Stimulated activated naive CD8-positive, alpha-beta T cell treated with anti-CD3 and anti-CD28 coated beads, Interleukin-15, amount 100 ng/mL, for 72 hours (primary cell): ENCODE data around the gene TMEM52B.
"Not testable (repeated sequence)": the region's sequence is repeated elsewhere in the genome, so short reads cannot be mapped to it uniquely, and the experiment has no call there.

ENCODE experiments used
- ATAC-seq: fragments of 150-1000 bp; cut with Tn5 transposase; 2 replicates; pipeline ENCODE4 v1.10.0; 2021; ENCODE audit warnings: mild to moderate bottlenecking, moderate library complexity
- DNase-seq, 2 donors: peaks; one replicate each; pipeline ENCODE4 v3.0.0; 2021 to 2022
- H3K27ac Mint-ChIP-seq, 2 donors: one replicate each; pipeline ENCODE4 v1.8.0; 2022; ENCODE audit warnings: mild to moderate bottlenecking in 2 of 2, mixed read lengths in 2 of 2, moderate library complexity in 2 of 2
- H3K27me3 Mint-ChIP-seq: one replicate; pipeline ENCODE4 v1.8.0; 2022; ENCODE audit warnings: mixed read lengths
- H3K4me1 Mint-ChIP-seq: one replicate; pipeline ENCODE4 v1.8.0; 2022; ENCODE audit warnings: mild to moderate bottlenecking, mixed read lengths
- H3K4me3 Mint-ChIP-seq, 2 donors: one replicate each; pipeline ENCODE4 v1.8.0; 2022; ENCODE audit warnings: mild to moderate bottlenecking in 2 of 2, mixed read lengths in 2 of 2, moderate library complexity in 1 of 2
- H3K9me3 Mint-ChIP-seq, 2 donors: one replicate each; pipeline ENCODE4 v1.8.0; 2022; ENCODE audit warnings: mixed read lengths in 2 of 2

TMEM52B gene

DNA sequence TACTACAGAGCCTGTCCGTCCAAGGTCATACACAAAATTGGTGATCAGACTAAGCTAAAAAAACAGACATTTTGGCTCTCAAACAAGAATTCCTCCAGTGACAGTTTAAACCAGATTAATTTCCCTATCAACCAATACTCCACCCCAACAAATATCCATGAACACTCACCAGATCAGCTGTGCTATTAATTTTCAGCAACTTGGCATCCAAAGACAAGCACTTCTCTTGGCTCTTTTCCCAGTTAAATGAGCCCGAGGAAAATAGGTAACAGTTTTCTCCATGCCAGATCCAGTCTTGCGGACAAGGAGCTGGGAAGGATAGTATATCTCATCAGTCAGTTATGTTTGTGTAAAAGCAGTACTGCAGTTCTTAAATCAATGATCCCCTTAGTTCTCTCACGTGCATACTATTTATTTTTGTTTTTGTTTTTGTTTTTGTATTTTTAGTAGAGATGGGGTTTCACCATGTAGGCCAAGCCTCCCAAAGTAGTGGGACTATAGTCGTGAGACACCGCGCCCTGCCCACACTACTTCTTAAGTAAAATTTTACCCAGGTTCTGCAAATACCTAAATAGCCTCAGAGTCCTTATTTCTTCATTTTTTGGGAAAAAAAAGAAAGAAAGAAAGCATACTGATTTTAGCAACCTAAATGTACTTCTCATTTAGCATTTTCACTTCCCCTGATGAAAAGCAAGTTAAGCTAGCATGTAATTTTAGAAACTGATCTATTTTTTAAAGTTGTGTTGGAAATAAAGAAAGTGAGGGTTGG is 18.0 kb upstream of the TMEM52B start:
- Mint-ChIP-seq H3K27me3 (peaks cover 13% of the 10 kb centered on the region), H3K4me3 (no peak overlapping the region), H3K27ac (no peak overlapping the region), H3K9me3 (no peaks in the 10 kb centered on the region), H3K4me1 (no peaks in the 10 kb centered on the region)
- no peak for ATAC-seq
- DNase-seq: no peak

DNA sequence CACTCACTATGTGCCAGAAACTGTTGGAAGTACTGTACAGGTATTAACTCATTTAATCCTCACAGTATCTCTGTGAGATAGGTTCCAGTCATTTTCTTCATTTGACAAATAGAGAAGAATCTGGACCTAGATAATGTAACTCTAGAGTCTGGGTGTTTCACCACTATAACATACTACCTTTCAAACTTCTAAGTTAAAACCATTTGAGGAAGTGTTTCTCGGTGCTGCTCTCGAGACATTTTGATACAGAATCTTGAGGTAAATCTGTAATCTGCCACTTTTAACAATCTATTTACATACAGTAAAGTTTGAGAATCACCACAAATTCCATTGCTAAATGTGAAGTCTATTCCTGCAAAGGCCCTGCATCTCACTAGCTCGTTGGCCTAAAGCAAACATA is 15.7 kb upstream of the TMEM52B start:
- ATAC-seq (no peak), DNase-seq (no peak)
- H3K9me3 Mint-ChIP-seq: no peaks in the 10 kb centered on the region
- no peak overlapping the region for H3K27ac Mint-ChIP-seq
- peaks cover 13% of the 10 kb centered on the region for H3K27me3 Mint-ChIP-seq
- H3K4me1 Mint-ChIP-seq: no peaks in the 10 kb centered on the region
- no peak overlapping the region for H3K4me3 Mint-ChIP-seq

- Mint-ChIP-seq H3K27me3 (no peaks in the 10 kb centered on the region), H3K9me3 (no peaks in the 10 kb centered on the region), H3K27ac (peak overlapping the region in 1 of 2 donors; percentile 33), H3K4me3 (no peak overlapping the region), H3K4me1 (no peaks in the 10 kb centered on the region)
- ATAC-seq: no peak
- no peak for DNase-seq
Observed at GRCh38 chr12:10165421-10165820, 13.4 kb upstream of the TMEM52B start.

DNA sequence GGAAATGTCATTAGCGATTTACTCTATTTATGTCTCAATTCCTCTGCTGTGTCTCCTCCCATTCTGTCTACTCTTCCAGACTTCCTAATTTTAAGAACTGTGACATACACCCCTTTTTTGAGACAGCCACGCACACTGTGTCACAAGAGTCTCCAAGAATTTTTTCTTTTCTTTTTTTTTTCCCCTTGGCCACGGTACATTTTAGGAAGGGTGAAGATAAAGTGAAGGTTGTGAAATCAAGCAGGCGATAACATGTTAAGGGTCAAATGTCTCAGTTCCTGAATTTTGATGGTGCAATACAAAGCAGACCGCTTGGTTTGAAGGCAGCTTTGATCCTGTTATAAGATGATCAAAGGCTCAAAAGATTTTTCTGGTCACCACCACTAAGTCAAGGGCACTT is 11.2 kb upstream of the TMEM52B start:
- no peak overlapping the region for H3K27ac Mint-ChIP-seq
- H3K9me3 Mint-ChIP-seq: no peaks in the 10 kb centered on the region
- ATAC-seq (no peak), DNase-seq (no peak)
- H3K27me3 Mint-ChIP-seq: peaks cover 6% of the 10 kb centered on the region
- no peaks in the 10 kb centered on the region for H3K4me1 Mint-ChIP-seq
- H3K4me3 Mint-ChIP-seq: no peak overlapping the region

GRCh38 chr12:10169104-10169503 is 9.7 kb upstream of the TMEM52B start:
- H3K4me3 Mint-ChIP-seq: no peak overlapping the region
- peaks cover 8% of the 10 kb centered on the region for H3K27me3 Mint-ChIP-seq
- H3K9me3 Mint-ChIP-seq: no peaks in the 10 kb centered on the region
- ATAC-seq: no peak
- no peak for DNase-seq
- no peak overlapping the region for H3K27ac Mint-ChIP-seq
- H3K4me1 Mint-ChIP-seq: no peaks in the 10 kb centered on the region

GRCh38 chr12:10170216-10170615 is 8.6 kb upstream of the TMEM52B start:
- no peaks in the 10 kb centered on the region for H3K4me1 Mint-ChIP-seq

DNA sequence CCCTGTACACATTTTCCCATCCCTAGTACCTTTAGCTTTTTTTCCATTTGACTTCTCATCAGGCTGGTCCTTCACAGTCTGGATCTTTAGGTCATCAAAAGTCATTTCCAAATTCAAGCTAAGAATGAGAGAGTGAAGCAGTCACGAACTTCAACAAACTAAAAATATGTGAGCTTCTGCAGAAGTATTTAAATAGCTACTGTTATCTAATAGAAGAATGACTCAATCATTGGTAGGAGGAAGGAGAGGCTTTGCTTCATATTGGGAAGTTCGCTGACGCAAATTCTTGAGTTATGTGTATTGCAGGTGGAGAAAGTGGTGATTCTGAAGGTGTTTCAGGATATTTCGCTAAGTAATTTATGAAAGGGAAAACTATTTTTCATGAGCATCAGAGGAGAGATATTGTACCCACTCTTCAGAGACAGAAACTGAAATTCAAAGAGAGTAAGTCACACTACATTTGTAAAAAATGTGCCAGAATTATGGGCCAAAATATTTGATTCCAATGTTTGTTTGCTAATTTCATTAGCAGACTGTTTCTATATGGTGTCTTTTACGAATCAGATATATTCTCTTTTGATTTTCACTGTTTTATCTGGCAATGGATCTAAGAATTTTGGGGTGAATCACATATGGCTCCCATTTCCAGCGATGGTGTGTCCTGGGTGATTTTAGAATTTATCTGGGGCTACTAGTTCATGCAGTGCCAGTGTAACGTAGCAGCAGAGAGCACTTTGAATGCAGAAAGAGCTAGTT is 6.7 kb upstream of the TMEM52B start, which contains the start of gene OLR1:
Gene OLR1 (minus strand): TSS at position 160 of the 756 bp plus-strand sequence. CDS start 55 bp downstream, at position 105.
- DNase-seq (no peak), ATAC-seq (no peak)
- H3K27me3 Mint-ChIP-seq: peaks cover 15% of the 10 kb centered on the region
- H3K9me3 Mint-ChIP-seq: no peaks in the 10 kb centered on the region
- H3K27ac Mint-ChIP-seq: no peak within 1 kb of the TSS
- H3K4me1 Mint-ChIP-seq: no peaks in the 10 kb centered on the region
- no peak within 1 kb of the TSS for H3K4me3 Mint-ChIP-seq

More at GRCh38 chr12:10170216-10170615, 8.6 kb upstream of the TMEM52B start:
- no peaks in the 10 kb centered on the region for H3K9me3 Mint-ChIP-seq
- ATAC-seq: no peak
- H3K27ac Mint-ChIP-seq: no peak overlapping the region
- H3K4me3 Mint-ChIP-seq: no peak overlapping the region
- DNase-seq: no peak
- H3K27me3 Mint-ChIP-seq: peaks cover 8% of the 10 kb centered on the region

- no peak overlapping the region for H3K4me3 Mint-ChIP-seq
Observed at GRCh38 chr12:10174986-10175614, 3.7 kb upstream of the TMEM52B start.

GRCh38 chr12:10175846-10176636 is 2.8 kb upstream of the TMEM52B start:
- Mint-ChIP-seq H3K4me3 (no peak overlapping the region), H3K4me1 (no peaks in the 10 kb centered on the region), H3K27ac (peak overlapping the region in 1 of 2 donors; percentile 28), H3K27me3 (peaks cover 25% of the 10 kb centered on the region), H3K9me3 (no peaks in the 10 kb centered on the region)
- DNase-seq (no peak), ATAC-seq (no peak)

More at GRCh38 chr12:10174986-10175614, 3.7 kb upstream of the TMEM52B start:
- Mint-ChIP-seq H3K27me3 (peaks cover 25% of the 10 kb centered on the region), H3K4me1 (no peaks in the 10 kb centered on the region), H3K27ac (peak overlapping the region in 1 of 2 donors; percentile 43), H3K9me3 (no peaks in the 10 kb centered on the region)
- DNase-seq (no peak), ATAC-seq (no peak)

- peaks cover 17% of the 10 kb centered on the region for H3K27me3 Mint-ChIP-seq
- H3K4me1 Mint-ChIP-seq: no peaks in the 10 kb centered on the region
- DNase-seq: no peak
- ATAC-seq: no peak
- no peaks in the 10 kb centered on the region for H3K9me3 Mint-ChIP-seq
- no peak overlapping the region for H3K27ac Mint-ChIP-seq
- H3K4me3 Mint-ChIP-seq: no peak overlapping the region
Observed at GRCh38 chr12:10179776-10180181, 947 bp downstream of the TMEM52B start.

GRCh38 chr12:10182354-10183049 is 3.7 kb downstream of the TMEM52B start:
- peaks cover 10% of the 10 kb centered on the region for H3K27me3 Mint-ChIP-seq
- ATAC-seq (no peak), DNase-seq (no peak)
- H3K27ac Mint-ChIP-seq: no peak overlapping the region
- no peak overlapping the region for H3K4me3 Mint-ChIP-seq
- H3K4me1 Mint-ChIP-seq: peaks cover 5% of the 10 kb centered on the region
- no peaks in the 10 kb centered on the region for H3K9me3 Mint-ChIP-seq

DNA sequence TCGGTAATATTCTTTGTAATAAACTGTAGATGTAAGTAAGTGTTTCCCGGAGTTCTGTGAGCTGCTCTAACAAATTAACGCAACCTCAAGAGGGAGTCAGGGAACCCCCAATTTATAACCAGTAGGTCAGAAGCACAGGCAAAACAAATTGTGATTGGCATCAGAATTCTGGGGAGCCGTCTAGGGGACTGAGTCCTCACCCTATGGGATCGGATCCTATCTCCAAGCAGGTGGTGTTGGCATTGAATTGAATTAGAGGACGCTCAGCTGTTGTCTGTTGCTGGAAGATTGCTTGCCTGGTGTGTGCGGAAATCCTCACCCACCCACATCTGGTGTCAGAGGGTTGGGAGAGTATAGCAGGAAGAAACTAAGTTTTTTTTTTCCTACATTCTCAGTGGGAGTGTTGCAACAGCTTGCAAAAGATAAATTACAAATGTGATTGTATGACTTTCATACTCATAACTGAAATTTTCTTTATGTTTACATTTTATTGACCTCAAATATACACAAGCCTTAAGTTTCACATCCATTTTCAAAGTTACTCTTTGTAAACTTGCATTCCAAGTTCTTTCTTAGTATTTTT is 5.5 kb downstream of the TMEM52B start:
- Mint-ChIP-seq H3K9me3 (no peaks in the 10 kb centered on the region), H3K27ac (no peak overlapping the region), H3K4me3 (no peak overlapping the region), H3K27me3 (peaks cover 3% of the 10 kb centered on the region), H3K4me1 (peaks cover 5% of the 10 kb centered on the region)
- ATAC-seq (no peak), DNase-seq (no peak)

- ATAC-seq (no peak), DNase-seq (no peak)
- H3K9me3 Mint-ChIP-seq: no peaks in the 10 kb centered on the region
- H3K27ac Mint-ChIP-seq: no peak overlapping the region
- peaks cover 5% of the 10 kb centered on the region for H3K4me1 Mint-ChIP-seq
- no peaks in the 10 kb centered on the region for H3K27me3 Mint-ChIP-seq
- H3K4me3 Mint-ChIP-seq: no peak overlapping the region
Observed at GRCh38 chr12:10186299-10186698, 7.5 kb downstream of the TMEM52B start.

GRCh38 chr12:10186958-10187357 is 8.1 kb downstream of the TMEM52B start:
- H3K4me1 Mint-ChIP-seq, H3K9me3 Mint-ChIP-seq, H3K27ac Mint-ChIP-seq, DNase-seq, H3K27me3 Mint-ChIP-seq, H3K4me3 Mint-ChIP-seq, ATAC-seq: not testable (repeated sequence)
